SK-MEL-5 (cell line): Measurements from ENCODE around the gene OSBPL3. TPM values are rescaled to one million over a fixed set of nuclear protein-coding genes. Genes with fewer than 3 reads are reported as not detected.
"Not testable (repeated sequence)": the region's sequence is repeated elsewhere in the genome, so short reads cannot be mapped to it uniquely, and the experiment has no call there.

Experiments
- DNase-seq: peaks from one replicate; pipeline ENCODE4 v3.0.0-alpha.2; 2016; ENCODE audit warnings: low read depth, low spot score
- in situ Hi-C: cut with HindIII; loops from 2 replicates; pipeline ENCODE4 v1.10.0; 2016; ENCODE audit warnings: low sequenced_read_pairs, high pct_unique_total_duplicates, low pct_unique_long_range_greater_than_20kb
- total RNA-seq: library from RNA; depleted of rRNA; stranded (reverse); fragments of >200 nt; shearing (Covaris generic); gene quantifications from 2 replicates; pipeline ENCODE4 v1.2.3, GENCODE V29; 2014

The OSBPL3 gene
- total RNA-seq, 1 experiment from 2014 or later = 12.9 TPM

- DNase-seq = peak; percentile 74
- in situ Hi-C loops = no loop called here
Measured at GRCh38 chr7:24812305-24812945, 167.6 kb downstream of the OSBPL3 start.

GRCh38 chr7:24808518-24808917 is 171.5 kb downstream of the OSBPL3 start:
- DNase-seq = no peak
- in situ Hi-C loops = no loop called here

- in situ Hi-C loops = no loop called here
Measured at GRCh38 chr7:24802300-24802699, 177.7 kb downstream of the OSBPL3 start.

GRCh38 chr7:24801883-24802282 is 178.1 kb downstream of the OSBPL3 start:
- DNase-seq = no peak
- in situ Hi-C loops = no loop called here

More at GRCh38 chr7:24802300-24802699, 177.7 kb downstream of the OSBPL3 start:
- no peak for DNase-seq

GRCh38 chr7:24800667-24801066 is 179.3 kb downstream of the OSBPL3 start:
- in situ Hi-C loops = no loop called here
- DNase-seq = no peak

GRCh38 chr7:24800073-24800472 is 179.9 kb downstream of the OSBPL3 start:
- no peak for DNase-seq
- in situ Hi-C loops = no loop called here

GRCh38 chr7:24799506-24799905 is 180.5 kb downstream of the OSBPL3 start:
- DNase-seq = no peak
- in situ Hi-C loops = no loop called here

GRCh38 chr7:24798261-24798660 is 181.7 kb downstream of the OSBPL3 start:
- DNase-seq = no peak
- in situ Hi-C loops = no loop called here

GRCh38 chr7:24797270-24797669 is 182.7 kb downstream of the OSBPL3 start:
- in situ Hi-C loops = no loop called here
- DNase-seq = no peak

GRCh38 chr7:24795407-24795767 is 184.6 kb downstream of the OSBPL3 start:
- in situ Hi-C loops = no loop called here
- no peak for DNase-seq

GRCh38 chr7:24794751-24795406 is 185.1 kb downstream of the OSBPL3 start:
- DNase-seq, in situ Hi-C loops: not testable (repeated sequence)

- in situ Hi-C loops = no loop called here
- no peak for DNase-seq
Measured at GRCh38 chr7:24793982-24794648, 185.9 kb downstream of the OSBPL3 start.

- in situ Hi-C loops = no loop called here
Measured at GRCh38 chr7:24788961-24789576, 190.9 kb downstream of the OSBPL3 start.

GRCh38 chr7:24788075-24788474 is 191.9 kb downstream of the OSBPL3 start:
- DNase-seq = no peak
- in situ Hi-C loops = no loop called here

More at GRCh38 chr7:24788961-24789576, 190.9 kb downstream of the OSBPL3 start:
- DNase-seq = no peak

- in situ Hi-C loops = no loop called here
- DNase-seq = peak; percentile 98
Measured at GRCh38 chr7:24786941-24787340, 193.0 kb downstream of the OSBPL3 start.

- no peak for DNase-seq
- in situ Hi-C loops = no loop called here
Measured at GRCh38 chr7:24786306-24786705, 193.7 kb downstream of the OSBPL3 start.

- in situ Hi-C loops = no loop called here
- DNase-seq = no peak
Measured at GRCh38 chr7:24784277-24784676, 195.7 kb downstream of the OSBPL3 start.

GRCh38 chr7:24783698-24784097 is 196.3 kb downstream of the OSBPL3 start:
- in situ Hi-C loops = no loop called here
- no peak for DNase-seq
